HepG2 (cell line): ENCODE measurements around the gene OR5V1. TPM values are rescaled to one million over a fixed set of nuclear protein-coding genes. Genes with fewer than 3 reads are reported as not detected.

Experiments
- ATAC-seq: fragments of 200-7000 bp; cut with Tn5 transposase; 3 replicates; pipeline ENCODE4 v1.9.1; 2020; ENCODE audit warnings: mild to moderate bottlenecking, moderate library complexity
- BruUV-seq: library from RNA; stranded (reverse); fragments of 400-500 nt; replicated peaks from 2 replicates; lab custom pipeline; 2021; lab: Mats Ljungman, UMichigan
- CTCF ChIA-PET: fragments of 300-600 bp; formaldehyde crosslinking; extraction: SDS; loops from one replicate; lab custom pipeline; 2021; ENCODE audit warnings: low total read pairs, inconsistent platforms, low intra/inter-chr PET ratio; lab: Yijun Ruan, JAX
- POLR2A ChIA-PET: fragments of 350-600 bp; sonication (Branson Sonifier 250); formaldehyde crosslinking; loops from one replicate; lab custom pipeline; 2020; ENCODE audit warnings: antibody characterized with exemption, inconsistent platforms; lab: Yijun Ruan, JAX
- DNase-seq: peaks from one replicate; pipeline ENCODE4 v3.0.0-alpha.2; 2015; ENCODE audit warnings: low spot score
- FAIRE-seq: peaks from 3 replicates; lab custom pipeline; 2011; peaks lifted over from hg19 to GRCh38; lab: Jason Lieb, UNC
- H2AFZ ChIP-seq: one replicate; pipeline ENCODE4 v1.6.1; 2011; ENCODE audit warnings: low read length, inconsistent platforms
- H3K27ac ChIP-seq: fragments of 300-600 bp; 3 replicates; pipeline ENCODE4 v1.8.0; 2011; ENCODE audit warnings: mixed run types, mild to moderate bottlenecking, mixed read lengths, low read length, inconsistent platforms; ENCODE audit not compliant: insufficient read depth; ENCODE audit errors: extremely low read length
- H3K27me3 ChIP-seq, 2 experiments: fragments of 200-600 bp in 1 of 2; 2 replicates in 1 of 2; 3 replicates in 1 of 2; pipeline versions ENCODE4 v1.6.0 to v1.8.0; 2011; ENCODE audit warnings: low read length in 2 of 2, mild to moderate bottlenecking in 2 of 2, moderate library complexity in 2 of 2, inconsistent platforms in 1 of 2; ENCODE audit not compliant: insufficient read depth in 2 of 2, control insufficient read depth in 1 of 2
- H3K36me3 ChIP-seq, 2 experiments: fragments of 200-600 bp in 1 of 2; replicated peaks in 1 of 2; 2 replicates in 1 of 2; 3 replicates in 1 of 2; pipeline versions ENCODE4 v1.5.1 to v1.8.0; 2011; ENCODE audit warnings: low read length in 2 of 2, inconsistent platforms in 1 of 2; ENCODE audit not compliant: insufficient read depth in 2 of 2, control insufficient read depth in 1 of 2
- H3K4me1 ChIP-seq: 2 replicates; pipeline ENCODE4 v1.5.1; 2012; ENCODE audit warnings: low read length, inconsistent platforms; ENCODE audit not compliant: insufficient read depth
- H3K4me2 ChIP-seq: 2 replicates; pipeline ENCODE4 v1.6.0; 2011; ENCODE audit warnings: low read depth, low read length, inconsistent platforms
- H3K4me3 ChIP-seq, 3 experiments: fragments of 200-600 bp in 1 of 3; sonication (generic), shearing (Covaris generic) in 1 of 3; replicated peaks in 1 of 3; 2 replicates each; pipeline ENCODE4 v1.5.1; 2011 to 2016; ENCODE audit warnings: low read length in 3 of 3, inconsistent platforms in 2 of 3, low read depth in 2 of 3, mild to moderate bottlenecking in 2 of 3, control low read depth in 1 of 3, mixed read lengths in 1 of 3; ENCODE audit not compliant: insufficient read depth in 1 of 3
- H3K79me2 ChIP-seq: one replicate; pipeline ENCODE4 v1.6.1; 2011; ENCODE audit warnings: low read length, inconsistent platforms; ENCODE audit not compliant: insufficient read depth
- H3K9ac ChIP-seq: 2 replicates; pipeline ENCODE4 v1.6.0; 2011; ENCODE audit warnings: mild to moderate bottlenecking, low read depth, low read length, inconsistent platforms; ENCODE audit not compliant: insufficient read depth
- H3K9me3 ChIP-seq: 2 replicates; pipeline ENCODE4 v1.5.1; 2012; ENCODE audit warnings: mild to moderate bottlenecking, low read length
- H4K20me1 ChIP-seq: 2 replicates; pipeline ENCODE4 v1.6.0; 2011; ENCODE audit warnings: inconsistent platforms, mild to moderate bottlenecking, low read length, moderate library complexity; ENCODE audit not compliant: insufficient read depth
- ARID4A ChIP-seq: sonication (generic); formaldehyde crosslinking; IDR thresholded peaks from 2 replicates; pipeline ENCODE4 v1.5.0; 2020; ENCODE audit warnings: mild to moderate bottlenecking, missing genetic modification reagents, borderline replicate concordance
- CREB1 ChIP-seq, 2 experiments: fragments of 450-650 bp in 1 of 2; IDR thresholded peaks; 2 replicates each; pipeline ENCODE4 v1.6.1; 2016 to 2017; ENCODE audit warnings: control low read depth in 1 of 2, mild to moderate bottlenecking in 1 of 2, missing compliant biosample characterization in 1 of 2, missing genetic modification characterization in 1 of 2
- FLYWCH1 ChIP-seq: sonication (generic); formaldehyde crosslinking; IDR thresholded peaks from 2 replicates; pipeline ENCODE4 v1.8.1; 2023; ENCODE audit warnings: mild to moderate bottlenecking, missing genetic modification reagents
- PRDM4 ChIP-seq: sonication (generic); formaldehyde crosslinking; IDR thresholded peaks from 2 replicates; pipeline ENCODE4 v1.9.0; 2021; ENCODE audit warnings: missing genetic modification reagents, borderline replicate concordance
- RFX1 ChIP-seq: fragments of 450-650 bp; IDR thresholded peaks from 2 replicates; pipeline ENCODE4 v1.6.1; 2017
- ZNF354B ChIP-seq: sonication (generic); formaldehyde crosslinking; IDR thresholded peaks from 2 replicates; pipeline ENCODE4 v1.8.0; 2022; ENCODE audit warnings: mild to moderate bottlenecking, missing genetic modification reagents
- ZNF44 ChIP-seq: sonication (generic); formaldehyde crosslinking; IDR thresholded peaks from 2 replicates; pipeline ENCODE4 v1.5.1; 2020; ENCODE audit warnings: mild to moderate bottlenecking, missing genetic modification reagents
- WGBS: methylation state at CpG from one replicate; pipeline ENCODE4 v1.1.6; 2017; ENCODE audit warnings: low lambda C conversion rate; 5-methylcytosine and 5-hydroxymethylcytosine counted together
- in situ Hi-C: cut with HindIII; loops from 2 replicates; pipeline ENCODE4 v1.10.0; 2017; ENCODE audit warnings: low pct_unique_long_range_greater_than_20kb; ENCODE audit not compliant: extremely low pct_ligation_motif_present
- intact Hi-C: fragments of 100-400 bp; cut with micrococcal nuclease; formaldehyde crosslinking; loops from one replicate; pipeline ENCODE4 v1.10.0; 2022; ENCODE audit not compliant: unreplicated experiment
- polyA plus RNA-seq, 8 experiments: library from polyadenylated mRNA; depleted of rRNA in 3 of 8; stranded (reverse) in 7 of 8; unstranded in 1 of 8; fragments of >200 nt; fragmentation: Illumina TruSeq in 4 of 8; extraction: Trizol in 4 of 8; gene quantifications; 2 replicates each; pipeline versions ENCODE4 v1.2.1 to v1.2.3, GENCODE V29; 2011 to 2016; ENCODE audit warnings: low read depth in 4 of 8, missing spikeins in 1 of 8, mixed read lengths in 1 of 8; ENCODE audit not compliant: insufficient read depth in 1 of 8
- total RNA-seq, 5 experiments: library from RNA; depleted of rRNA; stranded (reverse); fragments of >200 nt; fragmentation: Illumina TruSeq; extraction: Trizol; gene quantifications; 2 replicates each; pipeline ENCODE4 v1.2.3, GENCODE V29; 2016; ENCODE audit warnings: low read depth in 1 of 5
- TF ChIP-seq, protein P1 (sequence below): sonication (generic); formaldehyde crosslinking; IDR thresholded peaks from 2 replicates; pipeline ENCODE4 v1.5.0; 2020; ENCODE audit warnings: missing genetic modification reagents
- TF ChIP-seq, protein P2 (sequence below): IDR thresholded peaks from 2 replicates; pipeline ENCODE4 v1.6.1; 2018; ENCODE audit warnings: missing genetic modification reagents
- TF ChIP-seq, protein P3 (sequence below): sonication (generic); formaldehyde crosslinking; conservative IDR thresholded peaks from 2 replicates; pipeline ENCODE4 v1.4.0; 2020; ENCODE audit warnings: missing genetic modification reagents

OR5V1 gene
- total and polyA plus RNA-seq, 2 of the 13 experiments (the other 11 are each of a cell fraction or from before 2014, with no cell fraction given): not detected

DNA sequence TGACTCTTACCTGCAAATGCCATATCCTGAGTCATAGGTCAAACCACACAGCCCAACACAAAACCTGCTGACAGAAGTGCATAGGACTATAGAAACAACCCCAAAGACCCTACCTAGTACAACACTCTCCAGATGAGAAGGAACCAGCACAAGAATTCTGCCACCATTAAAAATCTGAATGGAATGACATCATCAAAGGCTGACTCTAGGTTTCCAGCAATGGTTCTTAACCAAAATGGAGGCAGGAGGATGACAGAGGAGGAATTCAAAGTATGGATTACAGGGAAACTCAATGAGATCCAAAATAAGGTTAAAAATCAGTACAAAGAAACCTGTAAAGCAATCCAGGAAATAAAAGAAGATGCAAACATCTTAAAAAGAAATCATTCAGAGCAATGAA, 36.0 kb downstream of the OR5V1 start (continued):
- TF ChIP-seq CREB1 (IDR thresholded peaks at IDR 0.05): peak; percentile 49; the same call in 1 of the 2 replicates
- TF ChIP-seq CREB1 (CRISPR knock-in tag; IDR thresholded peaks at IDR 0.05): no peak

- ATAC-seq (no peak), DNase-seq (no peak), FAIRE-seq (no peak)
- TF ChIP-seq RFX1: no peak
- no peak for TF ChIP-seq ZNF44
- TF ChIP-seq FLYWCH1: no peak
- no peak for TF ChIP-seq ZNF354B
- TF ChIP-seq, protein P1, sequence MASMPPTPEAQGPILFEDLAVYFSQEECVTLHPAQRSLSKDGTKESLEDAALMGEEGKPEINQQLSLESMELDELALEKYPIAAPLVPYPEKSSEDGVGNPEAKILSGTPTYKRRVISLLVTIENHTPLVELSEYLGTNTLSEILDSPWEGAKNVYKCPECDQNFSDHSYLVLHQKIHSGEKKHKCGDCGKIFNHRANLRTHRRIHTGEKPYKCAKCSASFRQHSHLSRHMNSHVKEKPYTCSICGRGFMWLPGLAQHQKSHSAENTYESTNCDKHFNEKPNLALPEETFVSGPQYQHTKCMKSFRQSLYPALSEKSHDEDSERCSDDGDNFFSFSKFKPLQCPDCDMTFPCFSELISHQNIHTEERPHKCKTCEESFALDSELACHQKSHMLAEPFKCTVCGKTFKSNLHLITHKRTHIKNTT: no peak
- no peak for TF ChIP-seq PRDM4 (CRISPR knock-in tag)
- TF ChIP-seq ARID4A (CRISPR knock-in tag): no peak
- TF ChIP-seq, protein P2, sequence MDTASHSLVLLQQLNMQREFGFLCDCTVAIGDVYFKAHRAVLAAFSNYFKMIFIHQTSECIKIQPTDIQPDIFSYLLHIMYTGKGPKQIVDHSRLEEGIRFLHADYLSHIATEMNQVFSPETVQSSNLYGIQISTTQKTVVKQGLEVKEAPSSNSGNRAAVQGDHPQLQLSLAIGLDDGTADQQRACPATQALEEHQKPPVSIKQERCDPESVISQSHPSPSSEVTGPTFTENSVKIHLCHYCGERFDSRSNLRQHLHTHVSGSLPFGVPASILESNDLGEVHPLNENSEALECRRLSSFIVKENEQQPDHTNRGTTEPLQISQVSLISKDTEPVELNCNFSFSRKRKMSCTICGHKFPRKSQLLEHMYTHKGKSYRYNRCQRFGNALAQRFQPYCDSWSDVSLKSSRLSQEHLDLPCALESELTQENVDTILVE (CRISPR knock-in tag): no peak
- TF ChIP-seq, protein P3, sequence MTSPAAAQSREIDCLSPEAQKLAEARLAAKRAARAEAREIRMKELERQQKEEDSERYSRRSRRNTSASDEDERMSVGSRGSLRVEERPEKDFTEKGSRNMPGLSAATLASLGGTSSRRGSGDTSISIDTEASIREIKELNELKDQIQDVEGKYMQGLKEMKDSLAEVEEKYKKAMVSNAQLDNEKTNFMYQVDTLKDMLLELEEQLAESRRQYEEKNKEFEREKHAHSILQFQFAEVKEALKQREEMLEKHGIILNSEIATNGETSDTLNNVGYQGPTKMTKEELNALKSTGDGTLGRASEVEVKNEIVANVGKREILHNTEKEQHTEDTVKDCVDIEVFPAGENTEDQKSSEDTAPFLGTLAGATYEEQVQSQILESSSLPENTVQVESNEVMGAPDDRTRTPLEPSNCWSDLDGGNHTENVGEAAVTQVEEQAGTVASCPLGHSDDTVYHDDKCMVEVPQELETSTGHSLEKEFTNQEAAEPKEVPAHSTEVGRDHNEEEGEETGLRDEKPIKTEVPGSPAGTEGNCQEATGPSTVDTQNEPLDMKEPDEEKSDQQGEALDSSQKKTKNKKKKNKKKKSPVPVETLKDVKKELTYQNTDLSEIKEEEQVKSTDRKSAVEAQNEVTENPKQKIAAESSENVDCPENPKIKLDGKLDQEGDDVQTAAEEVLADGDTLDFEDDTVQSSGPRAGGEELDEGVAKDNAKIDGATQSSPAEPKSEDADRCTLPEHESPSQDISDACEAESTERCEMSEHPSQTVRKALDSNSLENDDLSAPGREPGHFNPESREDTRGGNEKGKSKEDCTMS: no peak
- WGBS: 34% methylated on average over 4 of the region's 4 CpGs
- no TSS peak for BruUV-seq
- Histone ChIP-seq H3K9ac (no peak overlapping the region), H3K27me3 (no peaks in the 10 kb centered on the region), H3K4me1 (no peaks in the 10 kb centered on the region), H4K20me1 (no peaks in the 10 kb centered on the region), H3K4me3 (no peak overlapping the region), H3K27ac (no peak overlapping the region), H3K79me2 (no peaks in the 10 kb centered on the region), H3K9me3 (no peaks in the 10 kb centered on the region), H3K36me3 (no peaks in the 10 kb centered on the region), H3K4me2 (no peak overlapping the region), H2AFZ (no peak overlapping the region)
- ChIA-PET POLR2A (no interaction called here), CTCF (no interaction called here)
- in situ Hi-C loops: no loop called here
- intact Hi-C loops: no loop called here
Measured at GRCh38 chr6:29325777-29326176, 42.9 kb downstream of the OR5V1 start.
